Prostate gland (tissue), 2 donors: Measurements from ENCODE around the gene SLC2A8. TPM values are rescaled to one million over a fixed set of nuclear protein-coding genes. Genes with fewer than 3 reads are reported as not detected.

Experiments used
- DNase-seq: peaks from one replicate; pipeline ENCODE4 v3.0.0-alpha.2; 2019; ENCODE audit warnings: low spot score
- H3K27ac ChIP-seq, 2 donors: fragments of 200-600 bp; sonication (generic); 2 replicates each; pipeline ENCODE4 v1.5.1; 2017 to 2019
- H3K27me3 ChIP-seq: fragments of 200-600 bp; sonication (generic); replicated peaks from 2 replicates; pipeline ENCODE4 v1.5.1; 2019; ENCODE audit not compliant: insufficient read depth
- H3K36me3 ChIP-seq, 2 donors: fragments of 200-600 bp; sonication (generic); 1 replicate in 1 of 2; 2 replicates in 1 of 2; pipeline versions ENCODE4 v1.5.1 to v1.8.1; 2017 to 2019
- H3K4me1 ChIP-seq: fragments of 200-600 bp; sonication (generic); replicated peaks from 2 replicates; pipeline ENCODE4 v1.5.1; 2019
- H3K4me3 ChIP-seq, 2 donors: fragments of 200-600 bp; sonication (generic); 2 replicates each; pipeline ENCODE4 v1.5.1; 2017 to 2019
- H3K9me3 ChIP-seq: fragments of 200-600 bp; sonication (generic); 2 replicates; pipeline ENCODE4 v1.5.1; 2017
- POLR2A ChIP-seq: fragments of 450-650 bp; IDR thresholded peaks from one replicate; pipeline ENCODE4 v1.6.1; 2016; ENCODE audit warnings: antibody characterized with exemption, mild to moderate bottlenecking
- POLR2AphosphoS5 ChIP-seq: sonication (generic); formaldehyde crosslinking; IDR thresholded peaks from one replicate; pipeline ENCODE4 v1.6.1; 2017; ENCODE audit warnings: antibody characterized with exemption
- WGBS: methylation state at CpG from one replicate; pipeline ENCODE4 v1.1.5; 2018; 5-methylcytosine and 5-hydroxymethylcytosine counted together
- intact Hi-C: fragments of 100-400 bp; cut with DNase I; formaldehyde crosslinking; loops from one replicate; pipeline ENCODE4 v1.14.2; 2022
- small RNA-seq, 2 donors: library from RNA; depleted of rRNA; stranded (forward); fragments of <200 nt; gene quantifications; one replicate each; pipeline ENCODE3, GENCODE V24; 2016
- total RNA-seq, 2 donors: library from RNA; depleted of rRNA; stranded (reverse); fragments of >200 nt; gene quantifications; one replicate each; pipeline ENCODE4 v1.1.0, GENCODE V29; 2016
- TF ChIP-seq, protein P1 (sequence below), 4 experiments: fragments of 200-600 bp in 2 of 4; fragments of 450-650 bp in 2 of 4; sonication (generic) in 2 of 4; IDR thresholded peaks; 1 replicate in 3 of 4; 2 replicates in 1 of 4; pipeline ENCODE4 v1.5.1; 2016 to 2019; ENCODE audit warnings: antibody characterized with exemption in 4 of 4, mild to moderate bottlenecking in 2 of 4, moderate library complexity in 2 of 4

Gene SLC2A8
- total RNA-seq, 2 donors from 2014 or later = 29.3 to 69.3 TPM

- peak overlapping the region; percentile 93 to 94 for H3K27ac ChIP-seq
- WGBS = 9% methylated on average over 29 of the region's 29 CpGs
- no peaks in the 10 kb centered on the region for H3K27me3 ChIP-seq
- no peaks in the 10 kb centered on the region for H3K9me3 ChIP-seq
- no peak for TF ChIP-seq POLR2A
- TF ChIP-seq, protein P1, sequence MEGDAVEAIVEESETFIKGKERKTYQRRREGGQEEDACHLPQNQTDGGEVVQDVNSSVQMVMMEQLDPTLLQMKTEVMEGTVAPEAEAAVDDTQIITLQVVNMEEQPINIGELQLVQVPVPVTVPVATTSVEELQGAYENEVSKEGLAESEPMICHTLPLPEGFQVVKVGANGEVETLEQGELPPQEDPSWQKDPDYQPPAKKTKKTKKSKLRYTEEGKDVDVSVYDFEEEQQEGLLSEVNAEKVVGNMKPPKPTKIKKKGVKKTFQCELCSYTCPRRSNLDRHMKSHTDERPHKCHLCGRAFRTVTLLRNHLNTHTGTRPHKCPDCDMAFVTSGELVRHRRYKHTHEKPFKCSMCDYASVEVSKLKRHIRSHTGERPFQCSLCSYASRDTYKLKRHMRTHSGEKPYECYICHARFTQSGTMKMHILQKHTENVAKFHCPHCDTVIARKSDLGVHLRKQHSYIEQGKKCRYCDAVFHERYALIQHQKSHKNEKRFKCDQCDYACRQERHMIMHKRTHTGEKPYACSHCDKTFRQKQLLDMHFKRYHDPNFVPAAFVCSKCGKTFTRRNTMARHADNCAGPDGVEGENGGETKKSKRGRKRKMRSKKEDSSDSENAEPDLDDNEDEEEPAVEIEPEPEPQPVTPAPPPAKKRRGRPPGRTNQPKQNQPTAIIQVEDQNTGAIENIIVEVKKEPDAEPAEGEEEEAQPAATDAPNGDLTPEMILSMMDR (IDR thresholded peaks at IDR 0.05) = no peak
- TF ChIP-seq POLR2AphosphoS5 = no peak
- peak; percentile 46 for DNase-seq
- intact Hi-C loops = no loop called here
- peaks cover 0 to 12% of the 10 kb centered on the region in 2 donors for H3K36me3 ChIP-seq
- peaks cover 16% of the 10 kb centered on the region for H3K4me1 ChIP-seq
- H3K4me3 ChIP-seq = peak overlapping the region; percentile 70 to 78
These were observed 55.1 kb downstream of the SLC2A8 start for GRCh38 chr9:127451858-127452656.

DNA sequence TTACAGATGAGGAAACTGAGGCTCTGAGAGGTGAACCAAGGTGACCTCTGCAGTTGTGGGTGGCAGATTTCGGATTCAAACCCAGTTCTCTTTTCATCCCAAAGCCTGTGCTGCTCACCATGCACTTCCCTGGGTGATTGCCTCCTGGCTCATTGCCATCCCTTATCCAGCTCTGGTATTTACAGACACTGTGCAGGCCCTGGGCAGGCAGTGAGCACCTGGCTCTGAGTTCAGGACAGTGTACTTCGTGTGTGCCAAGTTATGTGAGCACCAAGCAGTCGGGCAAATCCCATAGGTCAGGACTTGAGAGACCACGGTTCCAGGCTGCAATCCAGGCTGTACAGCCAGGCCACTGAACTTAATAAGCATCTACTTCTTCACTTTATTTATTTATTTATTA lies 55.7 kb downstream of the SLC2A8 start:
- Histone ChIP-seq H3K9me3 (no peaks in the 10 kb centered on the region), H3K4me1 (peaks cover 16% of the 10 kb centered on the region), H3K27me3 (no peaks in the 10 kb centered on the region), H3K36me3 (peaks cover 0 to 8% of the 10 kb centered on the region in 2 donors), H3K27ac (peak overlapping the region in 1 of 2 donors; percentile 94), H3K4me3 (no peak overlapping the region)
- intact Hi-C loops = no loop called here
- whole genome bisulfite sequencing = 41% methylated on average over 4 of the region's 4 CpGs
- TF ChIP-seq POLR2AphosphoS5 = peak; percentile 18
- TF ChIP-seq, protein P1 (IDR thresholded peaks at IDR 0.05) = no peak
- DNase-seq = peak; percentile 52

DNA sequence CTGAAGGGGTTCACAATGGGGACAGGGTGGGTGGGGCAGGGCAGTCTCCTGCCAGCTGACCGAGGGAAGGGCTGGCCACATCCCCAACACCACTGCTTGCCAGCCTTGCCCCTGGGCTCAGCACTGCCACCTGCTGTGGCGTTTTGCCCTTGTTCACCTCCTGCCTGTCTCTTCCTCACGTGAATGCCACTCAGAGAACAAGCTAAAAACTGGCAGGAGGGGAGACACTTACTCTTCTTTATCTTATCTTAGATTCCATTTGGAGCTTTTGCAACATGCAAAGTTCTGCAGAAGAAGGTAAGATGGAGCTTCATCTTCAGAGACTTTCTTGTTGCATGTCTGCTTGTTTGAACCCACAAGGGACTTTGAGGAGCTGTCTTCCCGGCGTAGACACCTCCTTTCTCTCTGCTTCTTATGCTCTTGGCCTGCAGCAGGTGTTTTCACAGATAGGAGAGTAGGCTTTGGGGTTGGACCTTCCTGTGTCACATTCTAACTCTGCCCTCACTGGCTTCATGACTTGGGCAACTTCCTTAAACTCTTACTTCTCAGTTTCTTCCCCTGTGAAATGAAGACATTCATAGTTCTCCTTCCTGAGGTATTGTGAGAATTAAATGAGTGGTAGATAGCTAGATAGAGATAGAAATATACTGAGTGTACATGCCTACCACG lies 58.5 kb downstream of the SLC2A8 start:
- Histone ChIP-seq H3K27ac (no peak overlapping the region), H3K9me3 (no peaks in the 10 kb centered on the region), H3K27me3 (no peaks in the 10 kb centered on the region), H3K4me1 (peaks cover 7% of the 10 kb centered on the region), H3K4me3 (no peak overlapping the region), H3K36me3 (peaks cover 0 to 4% of the 10 kb centered on the region in 2 donors)
- 54% methylated on average over 6 of the region's 6 CpGs for WGBS
- TF ChIP-seq, protein P1 (IDR thresholded peaks at IDR 0.05) = peak in 2 of 4 experiments; percentile 21 to 28
- TF ChIP-seq POLR2A = no peak
- DNase-seq = no peak
- intact Hi-C loops = no loop called here

DNA sequence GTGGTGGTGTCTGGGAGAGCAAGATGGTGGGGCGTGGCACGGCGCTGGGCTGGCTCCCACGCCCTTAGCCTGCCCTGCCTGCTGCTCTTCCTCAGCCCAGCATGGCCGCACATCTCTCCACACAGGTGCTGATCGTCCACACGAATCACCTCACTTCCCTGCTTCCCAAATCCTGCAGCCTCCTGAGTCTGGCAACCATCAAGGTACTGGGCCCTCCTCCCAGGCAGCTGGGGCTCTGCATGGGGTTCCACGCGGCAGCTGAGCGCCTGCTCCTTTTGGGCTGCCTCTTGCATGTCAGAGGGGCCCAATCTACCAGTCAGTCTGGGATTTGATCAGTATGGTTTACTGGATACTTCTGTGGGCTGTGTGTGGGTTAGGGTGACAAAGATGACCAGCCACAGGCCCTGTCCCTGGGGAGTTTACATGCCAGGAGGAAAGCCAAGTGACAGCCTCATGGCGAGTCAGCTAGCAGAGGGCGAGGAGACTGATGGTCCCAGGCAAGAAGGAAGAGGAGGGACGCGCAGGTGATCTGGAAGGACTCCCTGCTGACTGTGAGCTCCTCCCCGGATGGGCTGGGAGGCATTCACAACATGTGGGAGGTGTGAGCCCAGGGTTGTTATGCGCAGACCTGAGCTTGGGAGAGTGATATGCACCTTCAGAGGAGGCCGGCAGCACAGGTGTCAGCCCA lies 60.4 kb downstream of the SLC2A8 start:
- intact Hi-C loops = no loop called here
- peaks cover 7 to 13% of the 10 kb centered on the region in 2 donors for H3K36me3 ChIP-seq
- TF ChIP-seq POLR2AphosphoS5 (no peak), POLR2A (no peak)
- TF ChIP-seq, protein P1 (IDR thresholded peaks at IDR 0.05) = no peak
- WGBS = 82% methylated on average over 16 of the region's 17 CpGs
- H3K4me1 ChIP-seq = peaks cover 5% of the 10 kb centered on the region
- H3K27ac ChIP-seq = no peak overlapping the region
- H3K9me3 ChIP-seq = no peaks in the 10 kb centered on the region
- H3K4me3 ChIP-seq = no peak overlapping the region
- no peak for DNase-seq
- H3K27me3 ChIP-seq = no peaks in the 10 kb centered on the region

Small RNAs within 50 kb of the gene (small RNA-seq; reads per million reads assigned to genes)
- 303 to 509 reads per million in 2 donors for gene SNORA65

Other genes starting within 250 kb of the SLC2A8 start
- gene GARNL3, start 132.4 kb upstream of the SLC2A8 start, total RNA-seq = 10 to 100 TPM; 34.2 to 34.4 TPM
- 10 to 100 TPM; 14.3 to 14.5 TPM for gene ZNF79, start 27.2 kb downstream of the SLC2A8 start, total RNA-seq
- gene RPL12, start 54.2 kb downstream of the SLC2A8 start, total RNA-seq = 1,000 to 10,000 TPM; 1,460 to 2,640 TPM
- gene LRSAM1, start 54.3 kb downstream of the SLC2A8 start, total RNA-seq = 10 to 100 TPM; 14.8 to 30.5 TPM
- 10 to 100 TPM; 32.2 to 47.6 TPM for gene STXBP1, start 215.1 kb downstream of the SLC2A8 start, total RNA-seq